Prostate gland (tissue), 2 donors: ENCODE data around the gene AMDHD2. TPM values are rescaled to one million over a fixed set of nuclear protein-coding genes. Genes with fewer than 3 reads are reported as not detected.

Experiments used
- DNase-seq: peaks from one replicate; pipeline ENCODE4 v3.0.0-alpha.2; 2019; ENCODE audit warnings: low spot score
- H3K27ac ChIP-seq, 2 donors: fragments of 200-600 bp; sonication (generic); 2 replicates each; pipeline ENCODE4 v1.5.1; 2017 to 2019
- H3K27me3 ChIP-seq: fragments of 200-600 bp; sonication (generic); replicated peaks from 2 replicates; pipeline ENCODE4 v1.5.1; 2019; ENCODE audit not compliant: insufficient read depth
- H3K36me3 ChIP-seq, 2 donors: fragments of 200-600 bp; sonication (generic); 1 replicate in 1 of 2; 2 replicates in 1 of 2; pipeline versions ENCODE4 v1.5.1 to v1.8.1; 2017 to 2019
- H3K4me1 ChIP-seq: fragments of 200-600 bp; sonication (generic); replicated peaks from 2 replicates; pipeline ENCODE4 v1.5.1; 2019
- H3K4me3 ChIP-seq, 2 donors: fragments of 200-600 bp; sonication (generic); 2 replicates each; pipeline ENCODE4 v1.5.1; 2017 to 2019
- H3K9me3 ChIP-seq: fragments of 200-600 bp; sonication (generic); 2 replicates; pipeline ENCODE4 v1.5.1; 2017
- CTCF ChIP-seq, 4 experiments: fragments of 200-600 bp in 2 of 4; fragments of 450-650 bp in 2 of 4; sonication (generic) in 2 of 4; IDR thresholded peaks; 1 replicate in 3 of 4; 2 replicates in 1 of 4; pipeline ENCODE4 v1.5.1; 2016 to 2019; ENCODE audit warnings: antibody characterized with exemption in 4 of 4, mild to moderate bottlenecking in 2 of 4, moderate library complexity in 2 of 4
- POLR2A ChIP-seq: fragments of 450-650 bp; IDR thresholded peaks from one replicate; pipeline ENCODE4 v1.6.1; 2016; ENCODE audit warnings: antibody characterized with exemption, mild to moderate bottlenecking
- POLR2AphosphoS5 ChIP-seq: sonication (generic); formaldehyde crosslinking; IDR thresholded peaks from one replicate; pipeline ENCODE4 v1.6.1; 2017; ENCODE audit warnings: antibody characterized with exemption
- WGBS: methylation state at CpG from one replicate; pipeline ENCODE4 v1.1.5; 2018; 5-methylcytosine and 5-hydroxymethylcytosine counted together
- intact Hi-C: fragments of 100-400 bp; cut with DNase I; formaldehyde crosslinking; loops from one replicate; pipeline ENCODE4 v1.14.2; 2022
- total RNA-seq, 2 donors: library from RNA; depleted of rRNA; stranded (reverse); fragments of >200 nt; gene quantifications; one replicate each; pipeline ENCODE4 v1.1.0, GENCODE V29; 2016

AMDHD2 gene
- total RNA-seq, 2 donors from 2014 or later, result 41.4 to 78.1 TPM

DNA sequence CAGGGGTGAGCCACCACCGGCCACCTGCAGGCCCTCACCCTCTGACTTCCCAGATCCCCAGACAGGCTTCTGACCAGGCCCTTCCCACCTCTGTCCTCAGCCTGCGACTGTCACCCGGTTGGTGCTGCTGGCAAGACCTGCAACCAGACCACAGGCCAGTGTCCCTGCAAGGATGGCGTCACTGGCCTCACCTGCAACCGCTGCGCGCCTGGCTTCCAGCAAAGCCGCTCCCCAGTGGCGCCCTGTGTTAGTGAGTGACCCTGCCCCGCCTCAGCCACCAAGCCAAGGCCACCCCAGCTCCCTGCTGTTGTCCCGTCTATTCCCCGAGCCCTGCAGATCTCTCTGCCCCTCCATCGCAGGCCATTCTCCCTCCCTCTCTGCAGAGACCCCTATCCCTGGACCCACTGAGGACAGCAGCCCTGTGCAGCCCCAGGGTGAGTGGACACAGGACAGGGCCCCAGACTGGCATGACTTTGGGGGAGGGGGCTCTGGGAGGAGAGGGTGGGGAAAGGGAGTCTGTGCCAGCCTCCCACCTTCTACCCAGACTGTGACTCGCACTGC is 47.2 kb upstream of the AMDHD2 start:
- Histone ChIP-seq H3K27me3 (no peaks in the 10 kb centered on the region), H3K9me3 (no peaks in the 10 kb centered on the region), H3K27ac (no peak overlapping the region), H3K4me1 (peaks cover 12% of the 10 kb centered on the region), H3K36me3 (no peaks in the 10 kb centered on the region), H3K4me3 (no peak overlapping the region)
- intact Hi-C loops, result no loop called here
- DNase-seq, result no peak
- TF ChIP-seq POLR2AphosphoS5 (no peak), CTCF (IDR thresholded peaks at IDR 0.05) (no peak), POLR2A (no peak)
- WGBS, result 90% methylated on average over 14 of the region's 14 CpGs

- 11% methylated on average over 22 of the region's 49 CpGs for WGBS
- DNase-seq, result no peak
- H3K9me3 ChIP-seq, result no peaks in the 10 kb centered on the region
- no peaks in the 10 kb centered on the region for H3K36me3 ChIP-seq
- no peaks in the 10 kb centered on the region for H3K27me3 ChIP-seq
- H3K4me1 ChIP-seq, result peaks cover 8% of the 10 kb centered on the region
- peak overlapping the region; percentile 72 to 82 for H3K4me3 ChIP-seq
- intact Hi-C loops, result no loop called here
- no peak for TF ChIP-seq POLR2A
- H3K27ac ChIP-seq, result no peak overlapping the region
These were observed 46.7 kb upstream of the AMDHD2 start for GRCh38 chr16:2473446-2473926.

DNA sequence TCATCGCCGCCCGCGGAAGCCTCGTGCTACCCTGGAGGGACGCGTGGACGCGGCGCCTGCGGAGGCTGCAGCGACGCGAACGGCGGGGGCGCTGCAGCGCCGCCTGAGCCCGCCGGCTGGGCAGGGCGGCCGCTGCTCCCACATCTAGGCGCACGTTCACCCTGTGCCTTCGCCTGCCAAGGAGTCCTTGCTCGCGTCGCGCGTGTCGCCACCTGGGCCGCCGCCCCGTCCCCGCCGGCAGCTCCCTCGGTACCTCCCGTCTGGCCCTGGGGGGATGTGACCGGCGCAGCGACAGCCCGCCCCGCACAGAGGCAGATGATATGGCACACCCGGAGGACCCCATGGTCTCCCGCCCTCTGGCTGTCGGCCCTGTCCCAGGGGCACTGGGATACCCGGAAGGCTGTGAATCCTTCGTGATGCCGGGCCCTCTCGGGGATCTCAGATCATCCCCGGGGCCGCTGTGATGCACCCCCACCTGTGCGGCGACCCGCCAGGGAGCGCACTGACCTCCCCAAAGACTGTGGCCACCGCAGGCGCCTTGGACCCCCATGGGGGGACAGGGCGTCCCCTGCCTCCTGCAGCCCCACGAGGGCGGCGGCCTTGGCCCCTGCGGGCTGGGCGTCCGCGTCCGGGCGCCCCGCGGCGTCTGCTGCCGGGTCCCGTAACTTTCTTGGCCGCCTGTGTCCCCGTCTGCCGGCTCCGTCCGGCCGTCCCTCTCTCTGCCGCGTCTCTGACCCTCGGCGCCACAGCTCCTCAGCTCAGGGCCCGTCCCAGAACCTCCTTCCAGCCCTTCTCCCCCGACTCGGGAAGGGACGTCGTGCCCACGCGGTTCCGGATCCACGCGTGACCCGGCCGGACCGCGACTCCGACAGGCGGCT is 45.9 kb upstream of the AMDHD2 start:
- TF ChIP-seq POLR2AphosphoS5 (no peak), CTCF (IDR thresholded peaks at IDR 0.05) (peak; percentile 14 to 50 (median 30)), POLR2A (no peak)
- no peaks in the 10 kb centered on the region for H3K27me3 ChIP-seq
- H3K9me3 ChIP-seq, result no peaks in the 10 kb centered on the region
- H3K4me3 ChIP-seq, result peak overlapping the region; percentile 72 to 82
- DNase-seq, result no peak
- H3K4me1 ChIP-seq, result peaks cover 7% of the 10 kb centered on the region
- intact Hi-C loops, result no loop called here
- WGBS, result under 1% methylated on average over 46 of the region's 100 CpGs
- peak overlapping the region; percentile 77 to 79 for H3K27ac ChIP-seq
- H3K36me3 ChIP-seq, result no peaks in the 10 kb centered on the region

DNA sequence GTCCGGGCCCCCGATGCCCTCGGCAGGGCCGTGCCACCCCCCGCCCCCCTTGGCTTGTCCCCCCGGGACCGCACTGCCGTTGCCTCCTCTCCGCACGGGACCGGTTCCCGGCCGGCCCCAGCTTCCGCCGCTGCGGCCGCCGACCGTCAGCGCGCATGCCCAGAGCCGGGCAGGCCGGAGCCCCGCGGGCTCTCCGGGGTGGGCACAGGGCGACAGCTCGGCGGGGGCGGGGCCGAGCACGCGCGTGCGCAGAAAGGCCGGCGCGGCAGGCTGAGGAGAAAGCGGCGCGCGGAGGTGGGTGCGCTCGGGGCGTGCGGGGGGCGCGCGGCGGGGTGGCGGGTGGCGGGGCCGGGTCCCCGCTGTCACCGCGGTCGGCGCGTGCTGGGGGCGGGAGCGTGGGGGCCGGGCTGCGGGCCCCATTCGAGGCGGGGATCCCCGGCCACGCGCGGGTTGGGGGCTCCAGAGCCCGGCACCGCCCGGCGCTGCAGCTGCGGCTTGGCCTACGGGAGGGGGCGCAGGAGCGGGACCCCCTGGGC is 45.2 kb upstream of the AMDHD2 start, which contains the start of gene TBC1D24:
Gene TBC1D24 (plus strand): TSS at position 251 of the 536 bp plus-strand sequence. CDS start 21,022 bp downstream, outside the sequence.
- WGBS, result under 1% methylated on average over 65 of the region's 77 CpGs
- intact Hi-C loops, result no loop called here
- H3K36me3 ChIP-seq, result no peaks in the 10 kb centered on the region
- H3K4me1 ChIP-seq, result peaks cover 7% of the 10 kb centered on the region
- H3K4me3 ChIP-seq, result peak within 1 kb of the TSS; percentile 72 to 82
- peak; percentile 80 for DNase-seq
- no peaks in the 10 kb centered on the region for H3K27me3 ChIP-seq
- H3K27ac ChIP-seq, result peak within 1 kb of the TSS; percentile 77 to 79
- peak in 1 of 4 experiments; percentile 9 for TF ChIP-seq CTCF (IDR thresholded peaks at IDR 0.05)
- peak; percentile 54 for TF ChIP-seq POLR2A
- peak; percentile 21 for TF ChIP-seq POLR2AphosphoS5
- no peaks in the 10 kb centered on the region for H3K9me3 ChIP-seq
